WTC11 (cell line): ENCODE measurements around the gene PIGQ. TPM values are rescaled to one million over a fixed set of nuclear protein-coding genes. Genes with fewer than 3 reads are reported as not detected.
A peak's percentile ranks its signal among the peaks of the same experiment; 100 is the strongest.

Experiments used
- ATAC-seq: fragments of 200-7000 bp; cut with Tn5 transposase; 2 replicates; pipeline ENCODE4 v1.10.0; 2021; ENCODE audit warnings: mild to moderate bottlenecking, moderate library complexity
- CTCF ChIA-PET: fragments of 300-600 bp; sonication (Branson Sonifier 250); formaldehyde crosslinking; loops from one replicate; lab custom pipeline; 2021; ENCODE audit warnings: antibody characterized with exemption; lab: Charles Lee
- POLR2A ChIA-PET: fragments of 350-600 bp; sonication (Branson Sonifier 250); formaldehyde crosslinking; loops from one replicate; lab custom pipeline; 2021; ENCODE audit warnings: antibody characterized with exemption; lab: Charles Lee
- DNase-seq: peaks from one replicate; pipeline ENCODE4 v3.0.0; 2021; ENCODE audit warnings: low spot score
- H3K27ac Mint-ChIP-seq: 2 replicates; pipeline ENCODE4 v1.8.0; 2021; ENCODE audit warnings: mixed read lengths
- H3K27me3 Mint-ChIP-seq: 2 replicates; pipeline ENCODE4 v1.8.0; 2021; ENCODE audit warnings: low read depth, mild to moderate bottlenecking, moderate library complexity, mixed read lengths
- H3K36me3 Mint-ChIP-seq: 2 replicates; pipeline ENCODE4 v1.8.0; 2021; ENCODE audit warnings: mixed read lengths
- H3K4me1 Mint-ChIP-seq: 2 replicates; pipeline ENCODE4 v1.8.0; 2022; ENCODE audit warnings: mixed read lengths
- H3K4me3 Mint-ChIP-seq: 2 replicates; pipeline ENCODE4 v1.8.0; 2021; ENCODE audit warnings: mild to moderate bottlenecking, moderate library complexity, mixed read lengths
- H3K9me3 Mint-ChIP-seq: 2 replicates; pipeline ENCODE4 v1.8.0; 2021; ENCODE audit warnings: mixed read lengths
- ETV6 ChIP-seq: sonication (generic); formaldehyde crosslinking; IDR thresholded peaks from 2 replicates; pipeline ENCODE4 v1.8.1; 2022; ENCODE audit warnings: mild to moderate bottlenecking, missing genetic modification reagents
- FOXP1 ChIP-seq: sonication (generic); formaldehyde crosslinking; IDR thresholded peaks from 2 replicates; pipeline ENCODE4 v1.8.0; 2022; ENCODE audit warnings: missing genetic modification reagents, mild to moderate bottlenecking, moderate library complexity, borderline replicate concordance
- HMGA2 ChIP-seq: fragments of 250-450 bp; sonication (Bioruptor Pico); IDR thresholded peaks from 2 replicates; pipeline ENCODE4 v1.4.0; 2021; ENCODE audit warnings: mild to moderate bottlenecking, moderate library complexity
- MYBL2 ChIP-seq: sonication (generic); formaldehyde crosslinking; IDR thresholded peaks from 2 replicates; pipeline ENCODE4 v1.8.1; 2023; ENCODE audit warnings: mild to moderate bottlenecking, moderate library complexity, missing genetic modification reagents
- NFATC4 ChIP-seq: fragments of 250-450 bp; sonication (Bioruptor Pico); IDR thresholded peaks from 2 replicates; pipeline ENCODE4 v1.9.0; 2021; ENCODE audit warnings: mild to moderate bottlenecking
- NFYB ChIP-seq: sonication (generic); formaldehyde crosslinking; conservative IDR thresholded peaks from 2 replicates; pipeline ENCODE4 v1.8.0; 2022; ENCODE audit warnings: low read depth, missing genetic modification reagents
- OVOL2 ChIP-seq: fragments of 250-450 bp; sonication (Bioruptor Pico); IDR thresholded peaks from 2 replicates; pipeline ENCODE4 v1.9.0; 2021; ENCODE audit warnings: mild to moderate bottlenecking, borderline replicate concordance
- RELA ChIP-seq: sonication (generic); formaldehyde crosslinking; IDR thresholded peaks from 2 replicates; pipeline ENCODE4 v1.8.1; 2022; ENCODE audit warnings: missing genetic modification reagents, mild to moderate bottlenecking, borderline replicate concordance
- USF1 ChIP-seq: sonication (generic); formaldehyde crosslinking; IDR thresholded peaks from 2 replicates; pipeline ENCODE4 v1.8.0; 2022; ENCODE audit warnings: mild to moderate bottlenecking, missing genetic modification reagents
- ZNF232 ChIP-seq: sonication (generic); formaldehyde crosslinking; IDR thresholded peaks from 2 replicates; pipeline ENCODE4 v1.8.0; 2022; ENCODE audit warnings: mild to moderate bottlenecking, missing genetic modification reagents
- ZNF263 ChIP-seq: sonication (generic); formaldehyde crosslinking; IDR thresholded peaks from 2 replicates; pipeline ENCODE4 v1.8.1; 2022; ENCODE audit warnings: low read depth, mild to moderate bottlenecking, moderate library complexity, missing genetic modification reagents
- ZNF425 ChIP-seq: fragments of 250-450 bp; sonication (Bioruptor Pico); conservative IDR thresholded peaks from 2 replicates; pipeline ENCODE4 v1.9.0; 2021; ENCODE audit warnings: mild to moderate bottlenecking
- total RNA-seq: library from RNA; stranded (reverse); gene quantifications from 3 replicates; pipeline ENCODE4 v1.2.3, GENCODE V29; 2021
- TF ChIP-seq, protein P1 (sequence below): sonication (generic); formaldehyde crosslinking; IDR thresholded peaks from 2 replicates; pipeline ENCODE4 v1.8.1; 2023; ENCODE audit warnings: mild to moderate bottlenecking, moderate library complexity, missing genetic modification reagents
- TF ChIP-seq, protein P2 (sequence below): sonication (generic); formaldehyde crosslinking; IDR thresholded peaks from 2 replicates; pipeline ENCODE4 v1.8.0; 2022; ENCODE audit warnings: mild to moderate bottlenecking, missing genetic modification reagents
- TF ChIP-seq, protein P3 (sequence below): sonication (generic); formaldehyde crosslinking; IDR thresholded peaks from 2 replicates; pipeline ENCODE4 v1.8.0; 2022; ENCODE audit warnings: missing genetic modification reagents

PIGQ gene
- total RNA-seq, 1 experiment from 2014 or later: 63.7 TPM

- no peak overlapping the region for H3K4me3 Mint-ChIP-seq
- ATAC-seq (no peak), DNase-seq (no peak)
- no peaks in the 10 kb centered on the region for H3K9me3 Mint-ChIP-seq
- no peak overlapping the region for H3K27ac Mint-ChIP-seq
- TF ChIP-seq ETV6 (CRISPR knock-in tag) (no peak), MYBL2 (no peak)
- TF ChIP-seq, protein P1, sequence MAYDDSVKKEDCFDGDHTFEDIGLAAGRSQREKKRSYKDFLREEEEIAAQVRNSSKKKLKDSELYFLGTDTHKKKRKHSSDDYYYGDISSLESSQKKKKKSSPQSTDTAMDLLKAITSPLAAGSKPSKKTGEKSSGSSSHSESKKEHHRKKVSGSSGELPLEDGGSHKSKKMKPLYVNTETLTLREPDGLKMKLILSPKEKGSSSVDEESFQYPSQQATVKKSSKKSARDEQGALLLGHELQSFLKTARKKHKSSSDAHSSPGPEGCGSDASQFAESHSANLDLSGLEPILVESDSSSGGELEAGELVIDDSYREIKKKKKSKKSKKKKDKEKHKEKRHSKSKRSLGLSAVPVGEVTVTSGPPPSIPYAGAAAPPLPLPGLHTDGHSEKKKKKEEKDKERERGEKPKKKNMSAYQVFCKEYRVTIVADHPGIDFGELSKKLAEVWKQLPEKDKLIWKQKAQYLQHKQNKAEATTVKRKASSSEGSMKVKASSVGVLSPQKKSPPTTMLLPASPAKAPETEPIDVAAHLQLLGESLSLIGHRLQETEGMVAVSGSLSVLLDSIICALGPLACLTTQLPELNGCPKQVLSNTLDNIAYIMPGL (CRISPR knock-in tag): peak; percentile 32; the same call in 1 of the 2 replicates
- no peaks in the 10 kb centered on the region for H3K36me3 Mint-ChIP-seq
- POLR2A ChIA-PET: no interaction called here
- CTCF ChIA-PET: interaction anchor here (0.7 to 1.0 kb wide), 3 partner anchors 12 to 77 kb away, joined by 3 read pairs; no protein-coding TSS in a partner anchor
- peaks cover 19% of the 10 kb centered on the region for H3K4me1 Mint-ChIP-seq
- peaks cover 14% of the 10 kb centered on the region for H3K27me3 Mint-ChIP-seq
Measured at GRCh38 chr16:564690-565418, 4.9 kb upstream of the PIGQ start.

DNA sequence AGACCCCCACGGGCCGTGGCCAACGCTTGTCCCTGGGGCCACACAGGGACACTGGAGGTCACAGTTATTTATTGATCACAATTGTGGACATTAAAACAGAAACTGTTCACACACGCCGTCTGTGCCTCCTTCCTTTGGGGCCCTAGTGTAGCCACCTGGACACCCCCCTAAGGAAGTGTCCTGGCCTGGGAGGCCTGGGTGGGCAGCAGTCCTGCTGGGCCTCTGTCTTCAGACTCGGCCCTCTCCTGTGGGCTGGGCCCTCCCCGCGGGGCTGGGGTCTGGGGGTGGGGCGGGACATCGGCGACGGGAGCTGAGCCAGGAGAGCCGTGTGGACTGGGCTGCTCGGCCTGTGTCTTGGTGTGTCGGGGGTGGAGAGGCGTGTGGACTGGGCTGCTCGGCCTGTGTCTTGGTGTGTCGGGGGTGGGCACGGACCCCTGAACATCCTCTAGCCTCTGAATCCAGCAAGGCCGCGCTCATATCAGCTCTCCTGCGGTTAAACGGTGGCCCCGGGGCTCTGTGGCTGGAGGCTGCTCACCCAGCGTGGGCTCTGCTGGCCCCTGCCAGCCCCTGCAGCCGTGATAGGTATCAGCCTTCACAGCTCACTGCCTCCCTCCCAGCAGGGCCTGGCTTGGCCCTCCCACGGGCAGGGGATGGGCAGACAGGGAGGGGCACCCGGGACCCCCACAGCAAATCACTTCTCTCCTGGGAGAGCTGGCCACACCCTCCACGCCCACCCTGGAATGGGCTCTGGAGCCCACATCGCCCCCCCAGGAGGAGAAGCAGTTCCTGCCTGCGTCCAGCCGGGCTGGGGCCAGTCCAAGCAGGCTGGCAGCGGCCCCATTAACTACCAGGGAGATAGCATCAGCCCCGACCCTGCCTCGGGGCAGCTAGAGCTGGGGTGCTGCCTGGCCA is 4.1 kb upstream of the PIGQ start:
- POLR2A ChIA-PET: no interaction called here
- Mint-ChIP-seq H3K9me3 (no peaks in the 10 kb centered on the region), H3K36me3 (no peaks in the 10 kb centered on the region), H3K4me1 (peaks cover 19% of the 10 kb centered on the region), H3K27ac (no peak overlapping the region; the same call in 1 of the 2 replicates), H3K27me3 (peaks cover 14% of the 10 kb centered on the region), H3K4me3 (no peak overlapping the region)
- CTCF ChIA-PET: interaction anchor here (1.0 to 2.3 kb wide), 3 partner anchors 11 to 174 kb away, joined by 3 to 18 read pairs (median 7); no protein-coding TSS in a partner anchor
- ATAC-seq (no peak), DNase-seq (no peak)
- TF ChIP-seq MYBL2 (no peak), ZNF263 (CRISPR knock-in tag) (no peak), OVOL2 (CRISPR knock-in tag) (no peak), ZNF232 (CRISPR knock-in tag) (no peak), HMGA2 (no peak), NFATC4 (no peak), RELA (CRISPR knock-in tag) (no peak), ZNF425 (no peak), USF1 (CRISPR knock-in tag) (no peak), NFYB (CRISPR knock-in tag) (no peak), FOXP1 (CRISPR knock-in tag) (no peak)
- TF ChIP-seq, protein P2, sequence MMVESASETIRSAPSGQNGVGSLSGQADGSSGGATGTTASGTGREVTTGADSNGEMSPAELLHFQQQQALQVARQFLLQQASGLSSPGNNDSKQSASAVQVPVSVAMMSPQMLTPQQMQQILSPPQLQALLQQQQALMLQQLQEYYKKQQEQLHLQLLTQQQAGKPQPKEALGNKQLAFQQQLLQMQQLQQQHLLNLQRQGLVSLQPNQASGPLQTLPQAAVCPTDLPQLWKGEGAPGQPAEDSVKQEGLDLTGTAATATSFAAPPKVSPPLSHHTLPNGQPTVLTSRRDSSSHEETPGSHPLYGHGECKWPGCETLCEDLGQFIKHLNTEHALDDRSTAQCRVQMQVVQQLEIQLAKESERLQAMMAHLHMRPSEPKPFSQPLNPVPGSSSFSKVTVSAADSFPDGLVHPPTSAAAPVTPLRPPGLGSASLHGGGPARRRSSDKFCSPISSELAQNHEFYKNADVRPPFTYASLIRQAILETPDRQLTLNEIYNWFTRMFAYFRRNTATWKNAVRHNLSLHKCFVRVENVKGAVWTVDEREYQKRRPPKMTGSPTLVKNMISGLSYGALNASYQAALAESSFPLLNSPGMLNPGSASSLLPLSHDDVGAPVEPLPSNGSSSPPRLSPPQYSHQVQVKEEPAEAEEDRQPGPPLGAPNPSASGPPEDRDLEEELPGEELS (CRISPR knock-in tag): no peak
- TF ChIP-seq, protein P3, sequence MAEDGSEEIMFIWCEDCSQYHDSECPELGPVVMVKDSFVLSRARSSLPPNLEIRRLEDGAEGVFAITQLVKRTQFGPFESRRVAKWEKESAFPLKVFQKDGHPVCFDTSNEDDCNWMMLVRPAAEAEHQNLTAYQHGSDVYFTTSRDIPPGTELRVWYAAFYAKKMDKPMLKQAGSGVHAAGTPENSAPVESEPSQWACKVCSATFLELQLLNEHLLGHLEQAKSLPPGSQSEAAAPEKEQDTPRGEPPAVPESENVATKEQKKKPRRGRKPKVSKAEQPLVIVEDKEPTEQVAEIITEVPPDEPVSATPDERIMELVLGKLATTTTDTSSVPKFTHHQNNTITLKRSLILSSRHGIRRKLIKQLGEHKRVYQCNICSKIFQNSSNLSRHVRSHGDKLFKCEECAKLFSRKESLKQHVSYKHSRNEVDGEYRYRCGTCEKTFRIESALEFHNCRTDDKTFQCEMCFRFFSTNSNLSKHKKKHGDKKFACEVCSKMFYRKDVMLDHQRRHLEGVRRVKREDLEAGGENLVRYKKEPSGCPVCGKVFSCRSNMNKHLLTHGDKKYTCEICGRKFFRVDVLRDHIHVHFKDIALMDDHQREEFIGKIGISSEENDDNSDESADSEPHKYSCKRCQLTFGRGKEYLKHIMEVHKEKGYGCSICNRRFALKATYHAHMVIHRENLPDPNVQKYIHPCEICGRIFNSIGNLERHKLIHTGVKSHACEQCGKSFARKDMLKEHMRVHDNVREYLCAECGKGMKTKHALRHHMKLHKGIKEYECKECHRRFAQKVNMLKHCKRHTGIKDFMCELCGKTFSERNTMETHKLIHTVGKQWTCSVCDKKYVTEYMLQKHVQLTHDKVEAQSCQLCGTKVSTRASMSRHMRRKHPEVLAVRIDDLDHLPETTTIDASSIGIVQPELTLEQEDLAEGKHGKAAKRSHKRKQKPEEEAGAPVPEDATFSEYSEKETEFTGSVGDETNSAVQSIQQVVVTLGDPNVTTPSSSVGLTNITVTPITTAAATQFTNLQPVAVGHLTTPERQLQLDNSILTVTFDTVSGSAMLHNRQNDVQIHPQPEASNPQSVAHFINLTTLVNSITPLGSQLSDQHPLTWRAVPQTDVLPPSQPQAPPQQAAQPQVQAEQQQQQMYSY (CRISPR knock-in tag): no peak
- TF ChIP-seq, protein P1 (CRISPR knock-in tag): no peak
- TF ChIP-seq, all 79 proteins: peak for 0
